T-helper 17 cell (primary cell): ENCODE data around the gene SNAPC2. TPM values are rescaled to one million over a fixed set of nuclear protein-coding genes. Genes with fewer than 3 reads are reported as not detected.
A peak's percentile ranks its signal among the peaks of the same experiment; 100 is the strongest.
"Not testable (repeated sequence)": the region's sequence is repeated elsewhere in the genome, so short reads cannot be mapped to it uniquely, and the experiment has no call there.

ENCODE experiments used
- ATAC-seq: fragments of 150-1000 bp; cut with Tn5 transposase; 2 replicates; pipeline ENCODE4 v1.10.0; 2021; ENCODE audit warnings: mild to moderate bottlenecking, moderate library complexity
- DNase-seq, 3 donors: peaks; one replicate each; pipeline versions ENCODE4 v3.0.0 to v3.0.0-alpha.2; 2020 to 2021
- H3K9me3 ChIP-seq: one replicate; pipeline ENCODE4 v1.7.0; 2013; ENCODE audit warnings: low read length, mild to moderate bottlenecking; ENCODE audit not compliant: control insufficient read depth, poor library complexity, severe bottlenecking
- H3K27ac Mint-ChIP-seq: one replicate; pipeline ENCODE4 v1.8.0; 2022; ENCODE audit warnings: mild to moderate bottlenecking, moderate library complexity, mixed read lengths
- H3K27me3 Mint-ChIP-seq: one replicate; pipeline ENCODE4 v1.8.0; 2022; ENCODE audit warnings: mixed read lengths
- H3K36me3 Mint-ChIP-seq: one replicate; pipeline ENCODE4 v1.8.0; 2022; ENCODE audit warnings: low read depth, mixed read lengths
- H3K4me1 Mint-ChIP-seq: one replicate; pipeline ENCODE4 v1.8.0; 2022; ENCODE audit warnings: mild to moderate bottlenecking, mixed read lengths
- H3K4me3 Mint-ChIP-seq: one replicate; pipeline ENCODE4 v1.8.0; 2022; ENCODE audit warnings: mild to moderate bottlenecking, moderate library complexity, mixed read lengths
- total RNA-seq, 4 donors: library from RNA in 2 of 4; stranded (reverse) in 2 of 4; gene quantifications; one replicate each; pipeline ENCODE4 v1.2.3 and lab custom pipeline; 2022 to 2026

SNAPC2 gene
- total RNA-seq, 2 donors from 2014 or later: 12.6 to 16.0 TPM

DNA sequence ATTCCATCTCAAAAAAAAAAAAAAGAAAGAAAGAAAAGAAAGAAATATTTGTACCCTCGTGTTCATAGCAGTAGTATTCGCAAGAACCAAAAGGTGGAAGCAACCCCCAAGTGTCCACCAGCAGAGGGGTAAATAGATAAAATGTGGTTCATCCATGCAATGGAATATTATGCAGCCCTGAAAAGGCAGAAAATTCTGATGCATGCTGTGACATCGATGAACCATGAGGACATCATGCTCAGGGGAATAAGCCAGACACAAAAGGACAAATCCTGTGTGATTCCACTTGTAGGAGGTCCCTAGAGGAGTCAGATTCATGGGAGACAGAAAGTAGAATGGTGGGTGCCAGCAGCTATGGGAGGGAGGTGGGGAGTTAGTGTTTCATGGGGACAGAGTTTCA is 38.2 kb upstream of the SNAPC2 start:
- no peaks in the 10 kb centered on the region for H3K9me3 ChIP-seq
- H3K27me3 Mint-ChIP-seq: no peaks in the 10 kb centered on the region
- H3K36me3 Mint-ChIP-seq: no peaks in the 10 kb centered on the region
- H3K27ac Mint-ChIP-seq: no peak overlapping the region
- H3K4me3 Mint-ChIP-seq: no peak overlapping the region
- DNase-seq (no peak), ATAC-seq (no peak)
- peaks cover 3% of the 10 kb centered on the region for H3K4me1 Mint-ChIP-seq

DNA sequence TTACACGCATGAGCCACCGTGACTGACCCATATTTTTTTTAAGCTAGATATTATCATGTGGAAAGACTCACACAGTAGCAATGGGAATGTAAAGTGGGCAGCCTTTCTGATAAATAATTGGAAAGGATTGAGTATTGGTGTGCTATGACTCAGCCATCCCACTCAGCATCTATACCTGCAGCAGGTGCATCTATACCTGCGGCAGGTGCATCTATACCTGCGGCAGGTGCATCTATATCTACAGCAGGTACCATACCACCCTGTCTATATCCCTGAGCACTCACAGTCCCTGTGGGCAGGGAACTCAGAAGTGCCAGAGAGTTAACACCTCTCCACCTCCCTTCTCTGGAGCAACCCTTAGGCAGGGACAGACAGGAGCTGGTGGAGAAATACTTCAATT is 37.0 kb upstream of the SNAPC2 start:
- H3K27me3 Mint-ChIP-seq: peaks cover 7% of the 10 kb centered on the region
- H3K27ac Mint-ChIP-seq: no peak overlapping the region
- ATAC-seq (no peak), DNase-seq (no peak)
- H3K9me3 ChIP-seq: no peaks in the 10 kb centered on the region
- H3K36me3 Mint-ChIP-seq: no peaks in the 10 kb centered on the region
- H3K4me3 Mint-ChIP-seq: no peak overlapping the region
- H3K4me1 Mint-ChIP-seq: peaks cover 3% of the 10 kb centered on the region

DNA sequence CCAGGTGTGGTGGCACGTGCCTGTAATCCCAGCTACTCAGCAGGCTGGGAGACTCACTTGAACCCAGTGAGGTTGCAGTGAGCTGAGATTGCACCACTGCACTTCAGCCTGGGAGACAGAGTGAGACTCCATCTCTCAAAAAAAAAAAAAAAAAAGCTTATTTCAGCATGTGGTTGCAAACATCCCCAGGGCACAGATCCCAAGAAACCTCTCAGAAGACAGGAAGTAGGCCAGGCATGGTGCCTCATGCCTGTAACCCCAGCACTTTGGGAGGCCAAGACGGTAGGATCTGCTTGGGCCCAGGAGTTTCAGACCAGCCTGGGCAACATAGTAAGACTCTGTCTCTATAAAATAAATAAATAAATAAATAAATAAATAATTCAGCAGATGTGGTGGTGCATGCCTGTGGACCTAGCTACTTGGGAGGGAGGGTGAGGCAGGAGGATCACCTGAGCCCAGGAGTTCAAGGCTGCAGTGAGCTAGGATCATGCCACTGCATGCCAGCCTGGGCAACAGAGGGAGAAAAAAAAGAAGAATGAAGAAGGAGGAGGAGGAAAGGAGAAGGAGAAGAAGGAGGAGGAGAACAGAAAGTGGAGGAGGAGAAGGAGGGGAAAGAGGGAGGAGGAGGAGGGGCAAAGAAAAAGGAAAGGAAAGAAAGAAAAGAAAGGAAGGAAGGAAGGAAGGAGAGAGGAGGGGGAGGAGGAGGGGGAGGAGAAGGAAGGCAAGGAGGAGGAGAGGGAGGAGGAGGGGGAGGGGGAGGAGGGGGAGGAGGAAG is 36.2 kb upstream of the SNAPC2 start:
- Mint-ChIP-seq H3K27ac (no peak overlapping the region), H3K4me1 (peaks cover 3% of the 10 kb centered on the region), H3K36me3 (no peaks in the 10 kb centered on the region), H3K4me3 (no peak overlapping the region), H3K27me3 (peaks cover 7% of the 10 kb centered on the region)
- DNase-seq (no peak), ATAC-seq (no peak)
- no peaks in the 10 kb centered on the region for H3K9me3 ChIP-seq

DNA sequence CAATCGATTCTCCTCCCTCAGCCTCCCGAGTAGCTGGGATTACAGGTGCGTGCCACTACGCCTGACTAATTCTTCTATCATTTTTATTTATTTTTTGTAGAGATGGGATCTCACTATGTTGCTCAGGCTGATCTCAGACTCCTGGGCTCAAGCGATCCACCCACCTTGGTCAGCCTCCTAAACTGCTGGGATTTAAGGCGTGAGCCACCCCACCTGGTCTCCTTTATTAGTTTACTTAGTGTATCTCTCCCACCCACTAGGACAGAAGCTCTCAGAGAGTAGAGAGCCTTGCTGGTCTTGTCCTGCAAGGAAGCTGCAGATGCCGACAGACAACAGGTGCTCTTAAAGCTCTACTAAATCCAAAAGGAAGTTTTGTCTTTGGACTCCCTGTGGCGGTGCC is 34.3 kb upstream of the SNAPC2 start:
- H3K4me3 Mint-ChIP-seq: no peak overlapping the region
- H3K4me1 Mint-ChIP-seq: peaks cover 3% of the 10 kb centered on the region
- ATAC-seq (no peak), DNase-seq (no peak)
- H3K9me3 ChIP-seq: no peaks in the 10 kb centered on the region
- peaks cover 7% of the 10 kb centered on the region for H3K27me3 Mint-ChIP-seq
- H3K36me3 Mint-ChIP-seq: no peaks in the 10 kb centered on the region
- H3K27ac Mint-ChIP-seq: no peak overlapping the region

DNA sequence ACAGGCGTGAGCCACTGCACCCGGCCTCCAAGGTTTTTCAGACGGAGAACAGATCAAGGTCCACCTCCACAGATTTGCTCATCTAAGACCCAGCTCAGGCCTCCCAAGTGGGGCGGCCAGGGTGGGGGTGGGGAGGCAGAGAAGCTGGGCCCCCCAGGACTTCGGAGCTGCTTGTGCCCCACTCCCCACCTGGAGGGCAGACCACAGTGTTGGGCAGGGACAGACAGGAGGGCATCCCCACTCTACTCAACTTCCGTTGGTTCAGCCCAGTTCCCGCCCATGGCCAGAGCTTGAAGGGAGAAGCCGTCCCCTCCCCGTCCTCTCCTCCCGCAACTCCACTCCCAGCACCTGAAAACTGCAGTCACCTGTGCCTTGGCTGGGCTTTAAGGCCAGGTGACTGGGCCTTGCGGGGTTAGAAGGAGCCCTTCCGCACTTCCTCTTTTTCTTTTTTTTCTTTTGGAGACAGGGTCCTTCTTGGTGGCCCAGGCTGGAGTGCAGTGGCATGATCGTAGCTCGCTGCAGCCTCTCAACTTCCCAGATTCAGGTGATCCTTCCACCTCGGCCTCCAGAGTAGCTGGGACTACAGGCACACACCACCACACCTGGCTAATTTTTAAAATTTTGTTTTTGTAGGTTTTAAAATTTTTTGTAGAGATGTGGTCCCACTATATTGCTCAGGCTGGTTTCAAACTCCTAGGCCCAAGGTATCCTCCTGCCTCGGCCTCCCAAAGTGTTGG is 32.6 kb upstream of the SNAPC2 start:
- no peak for DNase-seq
- H3K27me3 Mint-ChIP-seq: peaks cover 11% of the 10 kb centered on the region
- H3K36me3 Mint-ChIP-seq: no peaks in the 10 kb centered on the region
- no peak overlapping the region for H3K27ac Mint-ChIP-seq
- no peak for ATAC-seq
- H3K4me3 Mint-ChIP-seq: no peak overlapping the region
- peaks cover 3% of the 10 kb centered on the region for H3K4me1 Mint-ChIP-seq
- H3K9me3 ChIP-seq: no peaks in the 10 kb centered on the region

DNA sequence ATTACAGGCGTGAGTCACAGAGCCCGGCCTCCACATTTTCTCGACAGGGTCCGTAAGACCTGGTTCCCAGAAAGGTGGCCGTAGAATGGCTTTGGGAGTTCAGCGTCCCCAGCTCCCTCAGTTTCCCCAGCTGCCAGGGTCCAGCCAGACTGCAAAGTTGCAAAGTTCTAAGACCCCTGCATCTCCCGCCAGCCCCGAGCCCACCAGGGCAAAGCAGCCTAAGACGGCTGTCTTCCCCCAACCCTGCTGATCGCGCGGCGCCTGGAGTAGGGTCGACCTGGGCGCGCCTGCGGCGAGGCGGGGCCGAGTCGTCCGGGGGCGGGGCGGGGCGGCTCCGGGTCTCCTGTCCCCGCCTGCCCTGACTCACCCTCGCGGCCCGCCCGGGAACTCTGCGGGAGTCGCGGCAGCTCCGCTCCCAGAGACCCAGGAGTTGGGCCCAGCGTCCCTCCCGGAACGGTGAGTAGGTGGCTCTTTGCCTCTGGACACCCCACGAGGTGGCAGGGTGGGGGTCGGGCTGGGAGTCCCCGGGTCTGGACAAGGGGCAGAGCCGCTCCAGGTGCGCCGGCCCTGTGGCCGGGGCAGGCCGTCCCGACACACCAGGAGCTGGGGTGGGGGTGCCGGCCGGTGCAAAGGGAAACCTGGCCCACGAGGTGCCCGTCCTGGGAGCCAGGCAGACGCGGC is 31.9 kb upstream of the SNAPC2 start, which contains the start of gene LRRC8E:
LRRC8E (plus strand) TSS at position 366 of the 681 bp plus-strand sequence. CDS start 7,094 bp downstream, outside the sequence.
- DNase-seq: no peak
- no peaks in the 10 kb centered on the region for H3K9me3 ChIP-seq
- peaks cover 3% of the 10 kb centered on the region for H3K4me1 Mint-ChIP-seq
- no peaks in the 10 kb centered on the region for H3K36me3 Mint-ChIP-seq
- peak; percentile 68 for ATAC-seq
- H3K4me3 Mint-ChIP-seq: no peak within 1 kb of the TSS
- peaks cover 11% of the 10 kb centered on the region for H3K27me3 Mint-ChIP-seq
- H3K27ac Mint-ChIP-seq: no peak within 1 kb of the TSS

DNA sequence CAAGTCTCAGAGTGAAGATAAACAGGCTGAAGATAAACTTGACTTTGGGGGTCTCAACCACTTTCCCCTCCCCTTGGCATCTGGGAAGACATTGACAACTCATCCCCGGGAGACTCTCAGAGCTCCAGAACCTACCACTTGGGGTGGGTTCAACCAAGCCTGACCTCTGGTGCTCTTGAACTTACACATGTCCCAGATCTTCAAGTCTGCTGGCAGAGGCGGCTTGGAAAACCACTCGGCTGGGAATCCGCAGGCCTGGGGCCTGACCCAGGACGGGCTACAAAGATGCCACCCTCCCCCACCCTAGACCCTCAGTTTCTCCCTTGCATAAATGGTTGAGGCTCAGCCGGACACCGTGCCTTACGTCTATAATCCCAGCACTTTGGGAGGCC is 31.3 kb upstream of the SNAPC2 start:
- Mint-ChIP-seq H3K4me3 (no peak overlapping the region), H3K36me3 (no peaks in the 10 kb centered on the region), H3K4me1 (peaks cover 3% of the 10 kb centered on the region), H3K27ac (no peak overlapping the region), H3K27me3 (peaks cover 11% of the 10 kb centered on the region)
- DNase-seq (no peak), ATAC-seq (no peak)
- H3K9me3 ChIP-seq: no peaks in the 10 kb centered on the region

DNA sequence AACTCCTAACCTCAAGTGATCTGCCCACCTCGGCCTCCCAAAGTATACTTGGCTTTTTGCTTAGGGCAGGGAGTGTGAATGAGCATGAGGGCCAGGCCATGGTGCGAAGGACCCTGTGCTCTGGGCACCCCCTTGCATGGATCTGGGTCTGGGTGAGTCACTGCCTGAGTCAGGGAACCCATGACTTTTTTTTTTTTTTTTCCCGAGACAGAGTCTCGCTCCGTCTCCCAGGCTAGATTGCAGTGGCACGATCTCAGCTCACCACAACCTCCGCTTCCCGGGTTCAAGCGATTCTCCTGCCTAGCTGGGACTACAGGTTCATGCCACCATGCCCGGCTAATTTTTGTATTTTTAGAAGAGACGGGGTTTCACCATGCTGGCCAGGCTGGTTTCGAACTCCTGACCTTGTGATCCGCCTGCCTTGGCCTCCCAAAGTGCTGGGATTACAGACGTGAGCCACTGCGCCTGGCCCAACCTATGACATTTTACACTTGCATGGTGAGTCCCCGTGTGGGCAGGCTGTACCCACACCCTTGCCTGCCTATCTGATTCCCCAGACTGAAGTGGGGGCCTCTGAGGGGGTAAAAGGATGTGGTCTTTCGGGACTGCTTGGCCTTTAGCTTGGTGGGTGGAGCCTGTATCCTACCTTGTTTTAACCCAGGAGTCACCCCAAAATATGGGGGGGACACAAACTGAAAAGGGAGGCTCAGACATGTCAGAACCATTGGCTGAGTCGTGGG is 26.6 kb upstream of the SNAPC2 start:
- H3K4me1 Mint-ChIP-seq, H3K27ac Mint-ChIP-seq, ATAC-seq, H3K9me3 ChIP-seq, DNase-seq, H3K36me3 Mint-ChIP-seq, H3K4me3 Mint-ChIP-seq: not testable (repeated sequence)
- peaks cover 17% of the 10 kb centered on the region for H3K27me3 Mint-ChIP-seq

DNA sequence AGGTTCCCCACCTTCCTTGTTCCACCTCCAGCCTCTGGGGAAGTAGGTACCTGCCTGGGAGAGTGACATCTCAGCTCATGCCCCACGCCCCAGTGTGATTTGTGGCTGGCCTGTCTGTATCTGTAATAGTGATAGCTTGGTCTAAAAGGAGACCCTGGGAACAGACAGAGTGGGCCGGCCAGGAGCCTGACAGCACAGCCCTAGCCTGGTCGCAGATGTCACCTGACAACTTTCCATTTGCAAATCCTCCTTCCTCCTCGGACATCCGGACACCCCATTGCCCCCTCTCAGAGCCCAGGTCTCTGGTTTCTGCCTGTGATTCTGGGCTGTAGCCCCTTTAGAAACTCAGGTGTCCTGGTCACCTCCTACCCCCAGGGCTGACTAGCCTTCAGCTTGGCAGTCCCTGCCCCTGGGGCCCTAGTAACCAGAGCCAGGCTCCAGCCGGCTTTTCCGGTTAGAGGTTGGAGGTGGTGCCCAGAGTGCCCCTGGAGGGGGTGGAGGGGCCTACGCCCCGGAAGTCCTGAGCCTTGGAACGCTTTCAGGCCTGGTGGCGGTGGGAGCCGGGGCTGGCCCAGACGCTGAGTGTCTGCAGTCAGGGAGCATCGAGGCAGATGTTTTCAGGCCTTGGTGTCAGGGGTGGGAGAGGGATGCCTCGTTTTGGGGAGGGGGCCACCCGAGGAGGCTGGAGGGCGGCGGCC is 25.4 kb upstream of the SNAPC2 start:
- Mint-ChIP-seq H3K4me3 (no peak overlapping the region), H3K4me1 (no peaks in the 10 kb centered on the region), H3K27me3 (peaks cover 17% of the 10 kb centered on the region), H3K27ac (no peak overlapping the region), H3K36me3 (no peaks in the 10 kb centered on the region)
- ATAC-seq (no peak), DNase-seq (no peak)
- H3K9me3 ChIP-seq: no peaks in the 10 kb centered on the region

DNA sequence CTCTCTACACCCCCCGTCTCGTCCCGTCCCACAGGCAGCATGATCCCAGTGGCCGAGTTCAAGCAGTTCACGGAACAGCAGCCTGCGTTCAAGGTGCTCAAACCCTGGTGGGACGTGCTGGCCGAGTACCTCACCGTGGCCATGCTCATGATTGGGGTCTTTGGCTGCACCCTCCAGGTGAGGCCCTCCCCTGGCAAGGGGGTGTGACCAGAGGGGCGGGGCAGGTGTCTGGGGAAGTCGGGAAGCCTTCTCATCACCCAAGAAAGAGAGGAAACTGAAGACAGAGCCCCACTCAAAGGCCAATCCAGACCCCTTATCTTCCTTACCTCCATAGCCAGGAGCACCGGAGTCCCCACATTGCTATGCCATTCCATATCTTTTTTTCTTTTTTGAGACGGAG is 24.6 kb upstream of the SNAPC2 start:
- no peak overlapping the region for H3K4me3 Mint-ChIP-seq
- no peaks in the 10 kb centered on the region for H3K4me1 Mint-ChIP-seq
- DNase-seq: no peak
- H3K27ac Mint-ChIP-seq: no peak overlapping the region
- ATAC-seq: no peak
- H3K27me3 Mint-ChIP-seq: peaks cover 17% of the 10 kb centered on the region
- no peaks in the 10 kb centered on the region for H3K9me3 ChIP-seq
- no peaks in the 10 kb centered on the region for H3K36me3 Mint-ChIP-seq

DNA sequence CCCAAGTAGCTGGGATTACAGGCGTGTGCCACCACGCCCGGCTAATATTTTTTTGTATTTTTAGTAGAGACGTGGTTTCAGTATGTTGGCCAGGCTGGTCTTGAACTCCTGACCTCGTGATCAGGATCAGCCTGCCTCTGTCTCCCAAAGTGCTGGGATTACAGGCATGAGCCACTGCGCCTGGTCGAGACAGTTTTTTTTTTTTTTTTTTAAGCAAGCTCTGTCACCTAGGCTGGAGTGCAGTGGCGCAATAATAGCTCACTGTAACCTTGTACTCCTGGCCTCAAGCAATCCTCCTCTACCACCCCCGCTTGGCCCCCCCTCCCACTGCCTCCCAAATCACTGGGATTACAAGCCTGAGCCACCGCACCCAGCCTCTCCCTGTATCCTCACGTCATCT is 22.8 kb upstream of the SNAPC2 start:
- no peaks in the 10 kb centered on the region for H3K4me1 Mint-ChIP-seq
- H3K36me3 Mint-ChIP-seq: no peaks in the 10 kb centered on the region
- no peaks in the 10 kb centered on the region for H3K9me3 ChIP-seq
- DNase-seq (no peak), ATAC-seq (no peak)
- peaks cover 13% of the 10 kb centered on the region for H3K27me3 Mint-ChIP-seq
- no peak overlapping the region for H3K27ac Mint-ChIP-seq
- no peak overlapping the region for H3K4me3 Mint-ChIP-seq

DNA sequence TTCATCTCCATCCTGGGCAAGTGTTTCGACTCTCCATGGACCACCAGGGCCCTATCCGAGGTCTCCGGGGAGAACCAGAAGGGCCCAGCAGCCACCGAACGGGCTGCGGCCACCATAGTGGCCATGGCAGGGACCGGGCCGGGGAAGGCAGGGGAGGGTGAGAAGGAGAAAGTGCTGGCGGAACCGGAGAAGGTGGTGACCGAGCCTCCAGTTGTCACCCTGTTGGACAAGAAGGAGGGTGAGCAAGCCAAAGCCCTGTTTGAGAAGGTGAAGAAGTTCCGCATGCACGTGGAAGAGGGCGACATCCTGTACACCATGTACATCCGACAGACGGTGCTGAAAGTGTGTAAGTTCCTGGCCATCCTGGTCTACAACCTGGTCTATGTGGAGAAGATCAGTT is 21.2 kb upstream of the SNAPC2 start:
- H3K36me3 Mint-ChIP-seq: no peaks in the 10 kb centered on the region
- H3K27me3 Mint-ChIP-seq: peaks cover 11% of the 10 kb centered on the region
- ATAC-seq (no peak), DNase-seq (no peak)
- H3K4me1 Mint-ChIP-seq: peaks cover 6% of the 10 kb centered on the region
- no peaks in the 10 kb centered on the region for H3K9me3 ChIP-seq
- H3K27ac Mint-ChIP-seq: no peak overlapping the region
- H3K4me3 Mint-ChIP-seq: no peak overlapping the region
